Measurements from ENCODE around the gene GPR32. TPM values are rescaled to one million over a fixed set of nuclear protein-coding genes. Genes with fewer than 3 reads are reported as not detected.

Gene GPR32
- total RNA-seq, 1 donor from 2014 or later, result not detected

GRCh38 chr19:50820549-50821247 lies 50.4 kb downstream of the GPR32 start:
- H3K27me3 Mint-ChIP-seq (ENCODE audit: insufficient read depth, low read depth), result peaks cover 61% of the 10 kb centered on the region
- Histone ChIP-seq H3K9me3 (ENCODE audit: low read depth) (no peaks in the 10 kb centered on the region), H2AFZ (replicated peaks) (no peak overlapping the region), H3F3A (ENCODE audit: low read depth) (no peaks in the 10 kb centered on the region), H3K4me2 (no peak overlapping the region), H4K20me1 (ENCODE audit: low read depth) (no peaks in the 10 kb centered on the region), H3K4me3 (no peak overlapping the region), H3K9ac (no peak overlapping the region), H3K79me2 (ENCODE audit: low read depth) (no peaks in the 10 kb centered on the region), H3K36me3 (no peaks in the 10 kb centered on the region), H3K27ac (no peak overlapping the region), H3K4me1 (no peaks in the 10 kb centered on the region), H3K27me3 (peaks cover 90% of the 10 kb centered on the region)
- peak overlapping the region; percentile 4 for H3K4me3 Mint-ChIP-seq
- no peak overlapping the region for H3K27ac Mint-ChIP-seq
- DNase-seq (ENCODE audit: low spot score), result no peak
- H3K9me3 Mint-ChIP-seq, result peaks cover 14% of the 10 kb centered on the region
- TF ChIP-seq EZH2phosphoT487 (IDR thresholded peaks at IDR 0.05) (peak; percentile 47), EZH2 (IDR thresholded peaks at IDR 0.05) (no peak)
- H3K36me3 Mint-ChIP-seq, result no peaks in the 10 kb centered on the region
- H3K4me1 Mint-ChIP-seq, result peaks cover 12% of the 10 kb centered on the region

- H3K9me3 Mint-ChIP-seq, result peaks cover 16% of the 10 kb centered on the region
- TF ChIP-seq EZH2phosphoT487 (IDR thresholded peaks at IDR 0.05), result no peak
- no peak for TF ChIP-seq EZH2 (IDR thresholded peaks at IDR 0.05)
- TF ChIP-seq CTCF (IDR thresholded peaks at IDR 0.05), result no peak
- Histone ChIP-seq H3K27ac (no peak overlapping the region), H2AFZ (replicated peaks) (no peak overlapping the region), H3K79me2 (ENCODE audit: low read depth) (no peaks in the 10 kb centered on the region), H3K4me1 (no peaks in the 10 kb centered on the region), H3F3A (ENCODE audit: low read depth) (no peaks in the 10 kb centered on the region), H4K20me1 (ENCODE audit: low read depth) (no peaks in the 10 kb centered on the region), H3K9me3 (ENCODE audit: low read depth) (no peaks in the 10 kb centered on the region), H3K9ac (no peak overlapping the region), H3K4me2 (no peak overlapping the region), H3K27me3 (peaks cover 87% of the 10 kb centered on the region), H3K4me3 (no peak overlapping the region), H3K36me3 (no peaks in the 10 kb centered on the region)
- no peak for DNase-seq (ENCODE audit: low spot score)
- H3K27me3 Mint-ChIP-seq (ENCODE audit: insufficient read depth, low read depth), result peaks cover 60% of the 10 kb centered on the region
- H3K27ac Mint-ChIP-seq, result no peak overlapping the region
- H3K4me1 Mint-ChIP-seq, result peaks cover 12% of the 10 kb centered on the region
- no peaks in the 10 kb centered on the region for H3K36me3 Mint-ChIP-seq
- no peak overlapping the region for H3K4me3 Mint-ChIP-seq
Observed at GRCh38 chr19:50821248-50821612, 51.0 kb downstream of the GPR32 start.

Small RNA genes within 50 kb of the gene (small RNA-seq; reads per million reads assigned to genes)
- gene SNORD88A (240 reads per million, percentile 99 among the genes with 10 or more reads in this experiment), gene SNORD88B (not detected), gene SNORD88C (not detected)

Other genes with a start within 250 kb of the GPR32 start
- 12.0 and 54.6 TPM in 2 replicates for gene LRRC4B, start 202.0 kb upstream of the GPR32 start, total RNA-seq (ENCODE audit: low replicate concordance)
- 0.41 and 1.1 TPM in 2 replicates for gene SYT3, start 130.6 kb upstream of the GPR32 start, total RNA-seq (ENCODE audit: low replicate concordance)
- 1.3 and 6.0 TPM in 2 replicates for gene C19orf81, start 121.0 kb upstream of the GPR32 start, total RNA-seq (ENCODE audit: low replicate concordance)
- 1.4 and 2.3 TPM in 2 replicates for gene SHANK1, start 50.7 kb upstream of the GPR32 start, total RNA-seq (ENCODE audit: low replicate concordance)
- 0.09 and 3.4 TPM in 2 replicates for gene CLEC11A, start 47.1 kb upstream of the GPR32 start, total RNA-seq (ENCODE audit: low replicate concordance)
- not detected in 2 replicates for gene ACP4, start 20.0 kb downstream of the GPR32 start, total RNA-seq (ENCODE audit: low replicate concordance)
- not detected in 2 replicates for gene KLK1, start 53.3 kb downstream of the GPR32 start, total RNA-seq (ENCODE audit: low replicate concordance)
- not detected in 2 replicates for gene KLK15, start 63.1 kb downstream of the GPR32 start, total RNA-seq (ENCODE audit: low replicate concordance)
- gene KLK3, start 84.5 kb downstream of the GPR32 start, total RNA-seq (ENCODE audit: low replicate concordance), result not detected in 2 replicates
- gene KLK2, start 103.0 kb downstream of the GPR32 start, total RNA-seq (ENCODE audit: low replicate concordance), result not detected in 2 replicates
- gene KLK4, start 140.9 kb downstream of the GPR32 start, total RNA-seq (ENCODE audit: low replicate concordance), result 0.68 TPM in 1 of 2 replicates, not detected in the other
- gene KLK5, start 182.6 kb downstream of the GPR32 start, total RNA-seq (ENCODE audit: low replicate concordance), result not detected in 2 replicates
- gene KLK6, start 199.1 kb downstream of the GPR32 start, total RNA-seq (ENCODE audit: low replicate concordance), result not detected in 2 replicates
- gene KLK7, start 213.5 kb downstream of the GPR32 start, total RNA-seq (ENCODE audit: low replicate concordance), result 0.28 and 0.36 TPM in 2 replicates
- gene KLK8, start 231.1 kb downstream of the GPR32 start, total RNA-seq (ENCODE audit: low replicate concordance), result 0.46 TPM in 1 of 2 replicates, not detected in the other
- gene KLK10, start 249.2 kb downstream of the GPR32 start, total RNA-seq (ENCODE audit: low replicate concordance), result 1.9 TPM in 1 of 2 replicates, not detected in the other

Data from neural progenitor cell (in vitro differentiated cells).